Measurements from ENCODE around the gene COL4A2. TPM values are rescaled to one million over a fixed set of nuclear protein-coding genes. Genes with fewer than 3 reads are reported as not detected.

The COL4A2 gene
- total RNA-seq (2022; extraction: Qiagen RNA extraction; ENCODE audit: low read depth), result 136 to 167 TPM (median 163 TPM) in 5 replicates

GRCh38 chr13:110306960-110307766 lies at the start of gene COL4A2, which contains the start of gene COL4A1:
TSS of gene COL4A2 (plus strand) at chr13:110307284. CDS start at chr13:110307904, 620 bp downstream.
TSS of gene COL4A1 (minus strand) at chr13:110307157. CDS start at chr13:110307027, 130 bp downstream.

DNA sequence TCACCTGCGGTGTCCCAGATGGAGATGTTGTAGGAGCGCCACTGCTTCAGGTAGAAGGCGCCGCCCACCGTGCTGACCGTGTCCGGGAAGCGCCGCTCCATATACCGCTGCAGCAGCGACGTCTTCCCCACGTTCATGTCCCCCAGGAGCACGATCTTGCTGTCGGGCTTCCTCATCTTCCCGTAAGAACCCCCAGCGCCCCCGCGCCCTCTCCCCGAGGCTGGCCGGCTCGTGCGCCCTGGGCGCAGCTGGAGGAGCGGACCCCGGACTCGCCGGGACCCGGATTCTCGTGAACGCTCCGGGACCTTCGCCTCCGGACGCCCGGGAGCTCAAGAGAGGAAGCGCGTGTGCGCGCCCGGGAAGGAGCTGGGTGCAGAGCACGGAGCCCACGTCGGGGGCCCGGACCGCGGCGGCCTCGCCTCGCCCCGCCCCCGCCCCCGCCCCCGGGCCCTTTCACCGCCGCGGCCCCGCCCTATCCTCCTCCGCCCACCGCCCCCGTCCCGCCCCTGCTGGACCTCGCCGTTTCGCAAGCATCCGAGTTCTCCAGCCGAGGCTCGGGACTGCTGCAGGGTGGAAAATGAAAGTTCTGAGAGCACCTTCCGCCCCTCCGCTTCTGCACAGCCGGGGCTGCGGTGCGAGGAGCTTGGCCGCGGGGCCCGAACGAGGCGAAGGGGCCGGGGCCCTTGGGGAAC lies 254.4 kb downstream of the COL4A2 start, which contains the start of gene RAB20:
RAB20 (minus strand) TSS at position 379 of the 692 bp plus-strand sequence; CDS start at position 176, 203 bp downstream.

Other genes with a start within 250 kb of the COL4A2 start
- gene COL4A1, start 127 bp upstream of the COL4A2 start, total RNA-seq (2022; extraction: Qiagen RNA extraction; ENCODE audit: low read depth), result 79.5 to 108 TPM (median 95.5 TPM) in 5 replicates